H1 (cell line): ENCODE measurements around the gene FAM83G. TPM values are rescaled to one million over a fixed set of nuclear protein-coding genes. Genes with fewer than 3 reads are reported as not detected.

Experiments used
- CTBP2 ChIP-seq: IDR thresholded peaks from 2 replicates; pipeline ENCODE4 v1.7.0; 2011; ENCODE audit warnings: borderline replicate concordance, mild to moderate bottlenecking, moderate library complexity, mixed read lengths, low read length; ENCODE audit not compliant: insufficient read depth, insufficient read length
- EP300 ChIP-seq, 2 experiments: IDR thresholded peaks; 1 replicate in 1 of 2; 2 replicates in 1 of 2; pipeline ENCODE4 v1.6.1; 2011 to 2012; ENCODE audit warnings: low read depth in 2 of 2, low read length in 2 of 2, mild to moderate bottlenecking in 2 of 2, borderline replicate concordance in 1 of 2, inconsistent platforms in 1 of 2, moderate library complexity in 1 of 2
- HDAC2 ChIP-seq, 2 experiments: fragments of 300-600 bp in 1 of 2; sonication (generic) in 1 of 2; IDR thresholded peaks; 2 replicates each; pipeline ENCODE4 v1.6.1; 2011 to 2012; ENCODE audit warnings: low read depth in 2 of 2, low read length in 2 of 2, mild to moderate bottlenecking in 2 of 2, moderate library complexity in 2 of 2, borderline replicate concordance in 1 of 2, inconsistent platforms in 1 of 2
- RXRA ChIP-seq: IDR thresholded peaks from 2 replicates; pipeline ENCODE4 v1.6.1; 2011; ENCODE audit warnings: low read depth, mild to moderate bottlenecking, low read length, moderate library complexity; ENCODE audit not compliant: insufficient read depth
- SIRT6 ChIP-seq: IDR thresholded peaks from one replicate; pipeline ENCODE4 v1.7.1; 2012; ENCODE audit warnings: low read length, inconsistent platforms
- SP1 ChIP-seq: IDR thresholded peaks from 2 replicates; pipeline ENCODE4 v1.6.1; 2011; ENCODE audit warnings: low read depth, low read length
- polyA plus RNA-seq, 7 experiments: library from polyadenylated mRNA; depleted of rRNA in 3 of 7; stranded (reverse) in 5 of 7; unstranded in 2 of 7; fragments of >200 nt in 5 of 7; fragments of 200-250 nt in 2 of 7; gene quantifications; 1 replicate in 5 of 7; 2 replicates in 1 of 7; 4 replicates in 1 of 7; pipeline versions ENCODE4 v1.2.1 to v1.2.3, GENCODE V29; 2011 to 2013; ENCODE audit warnings: missing spikeins in 2 of 7, mixed read lengths in 2 of 7
- total RNA-seq: library from RNA; stranded (reverse); fragmentation: NEBNext Ultra II Directional; extraction: Animal tissue kit (Norgen Biotek cat#: 25700); gene quantifications from 2 replicates; pipeline ENCODE4 v1.2.1, GENCODE V29; 2021

Gene FAM83G
- total and polyA plus RNA-seq, 2 of the 8 experiments (the other 6 are each of a cell fraction or from before 2014, with no cell fraction given): 15.4 to 29.0 TPM

- TF ChIP-seq SIRT6 (no peak), EP300 (IDR thresholded peaks at IDR 0.05; ENCODE audit: borderline replicate concordance in 1 of 2, low read depth in 2 of 2, low read length in 2 of 2) (no peak), SP1 (no peak), RXRA (no peak), CTBP2 (no peak), HDAC2 (IDR thresholded peaks at IDR 0.05; ENCODE audit: borderline replicate concordance in 1 of 2, low read depth in 2 of 2, low read length in 2 of 2) (no peak)
Measured at GRCh38 chr17:18966831-18967624, 37.5 kb downstream of the FAM83G start (continued).
